RWPE1 (cell line): ENCODE data around the gene ANKLE2.
A peak's percentile ranks its signal among the peaks of the same experiment; 100 is the strongest.
"Not testable (repeated sequence)": the region's sequence is repeated elsewhere in the genome, so short reads cannot be mapped to it uniquely, and the experiment has no call there.

Experiments used
- CTCF ChIA-PET: fragments of 350-600 bp; sonication (Branson Sonifier 250); formaldehyde crosslinking; extraction: SDS; loops from one replicate; lab custom pipeline; 2021; lab: Yijun Ruan, JAX
- POLR2A ChIA-PET: fragments of 400-600 bp; formaldehyde crosslinking; extraction: SDS; loops from one replicate; lab custom pipeline; 2020; ENCODE audit warnings: antibody characterized with exemption; ENCODE audit not compliant: low non-redundant PET; lab: Yijun Ruan, JAX
- DNase-seq: peaks from one replicate; pipeline ENCODE4 v3.0.0; 2012; ENCODE audit warnings: low spot score
- H3K27ac ChIP-seq: fragments of 450-650 bp; 2 replicates; pipeline ENCODE4 v1.5.1; 2017
- TF ChIP-seq, protein P1 (sequence below): fragments of 450-650 bp; conservative IDR thresholded peaks from 2 replicates; pipeline ENCODE4 v1.5.1; 2017; ENCODE audit warnings: low read depth, mild to moderate bottlenecking

ANKLE2 gene

DNA sequence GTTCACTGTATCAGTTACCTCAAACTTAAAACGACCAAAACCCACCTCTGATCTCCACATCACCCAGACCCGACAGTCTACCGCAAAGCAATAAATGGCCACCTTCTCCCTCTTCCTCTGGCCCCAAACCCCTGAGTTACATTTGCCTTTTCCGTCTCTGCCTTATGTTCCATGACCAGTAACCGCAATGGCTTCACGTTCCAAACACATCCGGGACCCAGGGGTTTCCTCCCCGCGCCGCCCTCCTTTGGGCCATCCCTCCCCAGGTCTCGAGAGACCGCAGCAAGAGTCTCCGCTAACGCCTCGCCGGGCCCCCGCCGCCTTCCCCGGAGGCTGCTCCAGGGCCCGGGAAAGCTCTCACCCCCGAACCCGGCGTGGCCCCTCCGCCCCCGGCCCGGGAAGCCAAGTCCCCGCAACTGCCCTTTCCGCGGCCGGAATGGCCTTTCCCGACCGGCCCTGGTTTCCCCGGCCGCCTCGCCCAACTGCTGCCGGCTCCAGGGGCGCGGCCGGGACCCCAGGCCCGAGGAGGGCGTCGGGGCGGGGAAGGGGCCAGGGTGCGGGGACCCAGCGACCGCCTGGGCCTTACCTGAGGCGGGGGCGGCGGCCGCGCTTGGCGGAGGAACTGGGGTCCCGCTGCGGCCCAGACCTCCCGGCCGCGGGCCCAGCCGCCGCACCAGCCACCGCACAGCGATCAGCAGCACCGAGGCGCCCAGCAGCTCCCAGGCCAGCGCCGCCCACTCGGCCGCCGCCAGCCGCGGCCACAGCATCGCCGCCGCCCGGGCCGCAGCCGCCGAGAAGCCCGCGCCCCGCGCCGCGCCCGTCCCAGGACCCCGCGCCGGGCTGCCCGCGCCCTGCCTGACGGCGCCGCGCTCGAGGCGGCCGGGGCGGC lies at the start of gene ANKLE2:
ANKLE2 (minus strand) TSS at position 801 of the 889 bp plus-strand sequence; CDS start at position 767, 34 bp downstream.
- peak within 1 kb of the TSS; percentile 98 for H3K27ac ChIP-seq
- TF ChIP-seq, protein P1, sequence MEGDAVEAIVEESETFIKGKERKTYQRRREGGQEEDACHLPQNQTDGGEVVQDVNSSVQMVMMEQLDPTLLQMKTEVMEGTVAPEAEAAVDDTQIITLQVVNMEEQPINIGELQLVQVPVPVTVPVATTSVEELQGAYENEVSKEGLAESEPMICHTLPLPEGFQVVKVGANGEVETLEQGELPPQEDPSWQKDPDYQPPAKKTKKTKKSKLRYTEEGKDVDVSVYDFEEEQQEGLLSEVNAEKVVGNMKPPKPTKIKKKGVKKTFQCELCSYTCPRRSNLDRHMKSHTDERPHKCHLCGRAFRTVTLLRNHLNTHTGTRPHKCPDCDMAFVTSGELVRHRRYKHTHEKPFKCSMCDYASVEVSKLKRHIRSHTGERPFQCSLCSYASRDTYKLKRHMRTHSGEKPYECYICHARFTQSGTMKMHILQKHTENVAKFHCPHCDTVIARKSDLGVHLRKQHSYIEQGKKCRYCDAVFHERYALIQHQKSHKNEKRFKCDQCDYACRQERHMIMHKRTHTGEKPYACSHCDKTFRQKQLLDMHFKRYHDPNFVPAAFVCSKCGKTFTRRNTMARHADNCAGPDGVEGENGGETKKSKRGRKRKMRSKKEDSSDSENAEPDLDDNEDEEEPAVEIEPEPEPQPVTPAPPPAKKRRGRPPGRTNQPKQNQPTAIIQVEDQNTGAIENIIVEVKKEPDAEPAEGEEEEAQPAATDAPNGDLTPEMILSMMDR: no peak
- ChIA-PET POLR2A (interaction anchor here (0.5 kb wide), 1 partner anchor 409 kb away, joined by 4 read pairs; no protein-coding TSS in a partner anchor), CTCF (interaction anchor here (0.7 kb wide), 1 partner anchor 21 kb away, joined by 3 read pairs; no protein-coding TSS in a partner anchor)
- peak; percentile 45 for DNase-seq

DNA sequence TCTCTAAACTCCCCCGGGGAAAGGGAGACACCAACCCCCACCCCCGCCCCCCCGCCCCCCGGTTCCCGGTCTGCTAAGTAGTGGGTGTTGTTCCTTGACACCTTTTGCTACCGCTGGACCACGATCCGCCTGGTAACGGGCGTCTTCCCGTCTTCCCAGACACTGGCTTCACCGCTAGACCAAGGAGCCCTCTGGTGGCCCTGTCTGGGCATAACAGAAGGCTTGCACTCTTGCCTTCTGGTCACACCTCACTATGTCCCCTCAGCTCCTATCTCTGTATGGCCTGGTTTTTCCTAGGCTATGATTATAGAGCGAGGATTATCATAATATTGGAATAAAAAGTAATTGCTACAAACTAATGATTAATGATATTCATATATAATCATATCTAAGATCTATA lies 47.8 kb upstream of the ANKLE2 start:
- TF ChIP-seq, protein P1: peak; percentile 48
- DNase-seq, POLR2A ChIA-PET, H3K27ac ChIP-seq: not testable (repeated sequence)
- CTCF ChIA-PET: interaction anchor here (0.6 to 0.7 kb wide), 2 partner anchors 10 to 123 kb away, joined by 3 to 4 read pairs; no protein-coding TSS in a partner anchor

DNA sequence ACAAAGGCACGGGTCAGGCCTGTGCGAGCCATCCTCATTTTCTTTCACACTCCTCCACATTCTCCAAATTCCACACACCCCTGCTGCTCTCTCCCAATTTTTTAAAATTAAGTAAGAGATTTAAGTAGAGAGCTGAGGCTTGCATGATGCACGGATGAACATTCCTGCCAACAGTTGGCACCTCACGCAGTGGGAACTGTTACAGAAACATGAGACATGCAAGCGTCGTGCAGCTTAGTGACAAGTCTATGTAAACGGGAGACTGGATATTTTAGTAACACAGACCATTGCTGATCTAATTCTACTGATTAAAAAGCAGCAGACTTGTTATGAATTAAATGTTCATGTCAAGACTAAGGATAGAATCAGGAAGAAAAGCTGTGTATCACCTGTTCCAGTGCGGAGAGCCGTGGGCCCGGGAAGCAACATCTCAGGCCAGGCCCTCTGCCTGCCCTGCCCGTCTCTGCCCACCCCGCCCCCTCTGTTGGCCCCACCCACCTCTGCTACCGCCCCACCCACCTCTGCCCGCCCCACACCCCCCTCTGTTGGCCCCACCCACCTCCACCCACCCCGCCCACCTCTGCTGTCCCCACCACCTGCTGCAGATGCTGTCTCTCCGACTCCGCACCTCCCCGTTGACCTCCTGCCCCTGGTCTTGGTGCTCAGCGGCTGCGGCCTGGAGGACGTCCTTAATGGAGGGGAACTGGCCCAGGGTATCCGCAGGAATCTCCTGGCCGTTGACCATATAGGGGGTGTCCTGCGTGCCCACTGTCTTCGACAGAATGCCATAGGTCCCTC lies 45.9 kb upstream of the ANKLE2 start:
- H3K27ac ChIP-seq: no peak overlapping the region
- CTCF ChIA-PET: interaction anchor here (0.5 to 0.6 kb wide), 2 partner anchors 86 to 208 kb away, joined by 3 read pairs; no protein-coding TSS in a partner anchor
- POLR2A ChIA-PET: no interaction called here
- DNase-seq: peak; percentile 42
- TF ChIP-seq, protein P1: no peak

DNA sequence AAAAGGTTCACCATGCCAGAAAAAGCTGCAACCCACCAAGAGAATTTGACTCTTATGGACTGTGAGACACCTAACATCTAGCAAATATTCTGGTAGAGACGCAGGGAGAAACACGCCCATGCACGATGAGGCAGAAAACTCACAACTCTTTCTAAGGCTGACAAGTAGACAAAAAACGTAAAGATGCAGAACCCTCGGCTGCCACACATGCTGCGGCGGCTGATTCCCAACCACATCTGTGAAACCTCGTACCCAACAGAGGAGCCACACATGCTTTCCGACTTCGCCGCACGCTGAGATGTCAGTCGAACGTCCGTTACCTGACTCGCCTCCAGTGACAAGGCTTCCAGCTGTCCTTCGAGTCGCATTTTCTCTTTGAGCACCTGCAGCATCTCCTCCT lies 45.2 kb upstream of the ANKLE2 start:
- ChIA-PET POLR2A (no interaction called here), CTCF (no interaction called here)
- TF ChIP-seq, protein P1: no peak
- H3K27ac ChIP-seq: no peak overlapping the region
- DNase-seq: no peak

DNA sequence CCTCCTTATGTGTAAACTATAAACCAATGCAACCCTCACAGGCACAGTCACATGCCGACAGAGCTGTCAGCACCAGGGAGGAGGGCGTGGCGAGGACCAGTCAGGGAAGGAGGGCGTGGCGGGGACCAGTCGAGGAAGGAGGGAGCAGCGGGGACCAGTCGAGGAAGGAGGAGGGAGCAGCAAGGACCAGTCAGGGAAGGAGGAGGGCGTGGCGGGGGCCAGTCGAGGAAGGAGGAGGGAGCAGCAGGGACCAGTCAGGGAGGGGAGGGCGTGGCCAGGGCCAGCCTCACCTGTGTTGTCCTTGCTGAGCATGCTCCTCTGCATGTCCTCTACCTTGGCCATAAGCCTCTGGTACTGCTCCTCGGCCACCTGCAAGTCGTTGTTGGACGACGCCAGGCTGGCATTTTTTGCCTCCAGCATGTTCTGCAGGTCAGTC lies 42.8 kb upstream of the ANKLE2 start:
- CTCF ChIA-PET: no interaction called here
- DNase-seq: peak; percentile 55
- H3K27ac ChIP-seq: no peak overlapping the region
- POLR2A ChIA-PET: no interaction called here
- TF ChIP-seq, protein P1: no peak

DNA sequence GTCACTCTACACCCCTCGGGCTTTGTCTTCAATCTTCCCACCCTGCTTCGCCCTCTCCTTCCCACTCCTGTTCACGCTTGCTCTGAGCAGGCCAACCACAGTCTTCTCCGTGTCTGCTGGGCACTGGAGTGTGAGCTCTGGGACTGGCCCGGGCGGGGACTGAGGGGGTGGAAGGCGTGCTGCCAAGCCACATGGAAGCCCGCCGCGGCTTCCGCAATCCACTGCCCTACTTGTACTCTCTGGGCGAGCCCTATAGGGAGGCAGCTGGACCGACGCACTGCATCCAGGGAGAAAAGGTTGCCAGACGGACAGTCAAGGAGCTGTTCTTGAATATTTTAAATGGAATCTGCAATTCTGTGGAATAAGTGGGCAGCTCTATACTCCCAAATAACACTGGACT lies 42.3 kb upstream of the ANKLE2 start:
- POLR2A ChIA-PET: no interaction called here

More for the DNA sequence above, 42.3 kb upstream of the ANKLE2 start:
- DNase-seq: no peak
- CTCF ChIA-PET: no interaction called here
- peak overlapping the region; percentile 8; the same call in 1 of the 2 replicates for H3K27ac ChIP-seq
- TF ChIP-seq, protein P1: no peak
